GM12892 (cell line): ENCODE measurements around the gene NKD1.

Experiments used
- POLR2A ChIP-seq: IDR thresholded peaks from 2 replicates; pipeline ENCODE4 v1.6.1; 2011; ENCODE audit warnings: low read depth, low read length, control low read depth
- POLR2AphosphoS5 ChIP-seq: IDR thresholded peaks from 2 replicates; pipeline ENCODE4 v1.6.1; 2011; ENCODE audit warnings: low read depth, low read length, control low read depth

GRCh38 chr16:50616883-50617645 is 68.9 kb downstream of the NKD1 start:
- TF ChIP-seq POLR2A (no peak), POLR2AphosphoS5 (no peak)
